GM12891 (cell line): ENCODE data around the gene SMNDC1.
"Not testable (repeated sequence)": the region's sequence is repeated elsewhere in the genome, so short reads cannot be mapped to it uniquely, and the experiment has no call there.

ENCODE experiments used
- DNase-seq: peaks from one replicate; pipeline ENCODE4 v3.0.0; 2011; ENCODE audit warnings: low spot score; ENCODE audit not compliant: insufficient read length
- FAIRE-seq: peaks from 2 replicates; lab custom pipeline; 2011; peaks lifted over from hg19 to GRCh38; lab: Jason Lieb, UNC
- PAX5 ChIP-seq: IDR thresholded peaks from 2 replicates; pipeline ENCODE4 v1.6.1; 2011; ENCODE audit warnings: low read length, moderate library complexity, mild to moderate bottlenecking; ENCODE audit not compliant: insufficient read depth, severe bottlenecking
- POLR2A ChIP-seq: IDR thresholded peaks from 2 replicates; pipeline ENCODE4 v1.6.1; 2011; ENCODE audit warnings: low read depth, low read length, control low read depth
- POLR2AphosphoS5 ChIP-seq: IDR thresholded peaks from 2 replicates; pipeline ENCODE4 v1.6.1; 2011; ENCODE audit warnings: low read depth, low read length, control low read depth
- POU2F2 ChIP-seq: IDR thresholded peaks from 2 replicates; pipeline ENCODE4 v1.6.1; 2011; ENCODE audit warnings: low read depth, mild to moderate bottlenecking, control low read depth, low read length, moderate library complexity
- SPI1 ChIP-seq: IDR thresholded peaks from 2 replicates; pipeline ENCODE4 v1.6.1; 2011; ENCODE audit warnings: low read depth, low read length, control low read depth
- TAF1 ChIP-seq: IDR thresholded peaks from 2 replicates; pipeline ENCODE4 v1.6.1; 2011; ENCODE audit warnings: low read depth, low read length, control low read depth

Gene SMNDC1

DNA sequence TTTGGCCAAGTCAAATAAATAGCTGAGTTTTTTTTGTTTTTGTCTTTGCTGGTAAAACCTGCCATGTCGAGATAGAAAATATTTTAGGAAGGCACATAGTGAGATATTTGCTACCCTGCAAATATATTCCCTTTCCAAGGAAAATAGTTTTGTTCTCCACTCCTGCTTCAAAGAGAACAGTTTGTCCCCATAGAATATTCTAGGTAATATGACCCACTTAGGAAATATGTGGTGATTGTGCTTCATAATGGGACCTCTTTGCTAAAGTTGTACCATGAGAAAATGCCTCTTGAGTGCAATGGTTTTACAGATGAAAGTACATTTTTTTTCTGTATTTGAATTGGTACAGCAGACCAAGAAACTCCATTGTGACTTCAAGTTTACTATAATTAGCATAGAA, 41.6 kb downstream of the SMNDC1 start:
- FAIRE-seq (no peak), DNase-seq (no peak)

GRCh38 chr10:110260746-110261477, 43.8 kb downstream of the SMNDC1 start:
- no peak for FAIRE-seq
- TF ChIP-seq POU2F2 (no peak), SPI1 (0 out of 2 replicates have a peak, but pooled peaks have one; percentile 25)
- DNase-seq = no peak

More for the DNA sequence above, 41.6 kb downstream of the SMNDC1 start:
- TF ChIP-seq POU2F2 (no peak), POLR2AphosphoS5 (no peak), TAF1 (no peak), SPI1 (no peak), PAX5 (no peak), POLR2A (no peak)

DNA sequence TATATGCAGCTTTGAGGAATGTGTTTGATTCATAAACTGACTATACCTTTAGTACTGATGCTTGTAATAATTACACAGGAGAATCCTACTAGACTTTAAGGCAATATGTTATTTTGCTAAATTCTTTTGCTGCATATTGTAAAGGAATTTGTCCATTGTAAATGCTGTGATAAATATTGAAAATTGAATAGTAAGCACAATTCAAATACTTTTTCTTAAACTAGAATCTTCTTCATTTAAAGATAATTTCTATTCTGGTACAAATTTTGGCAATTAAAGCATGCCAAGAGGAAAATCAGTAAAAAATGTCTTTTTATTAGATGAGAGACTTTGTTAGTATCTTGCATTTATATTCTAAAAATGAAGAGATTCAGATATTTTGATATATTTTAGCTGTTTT, 45.4 kb downstream of the SMNDC1 start:
- DNase-seq (no peak), FAIRE-seq (no peak)
- TF ChIP-seq SPI1 (no peak), POLR2AphosphoS5 (no peak), POU2F2 (no peak), TAF1 (no peak)

- DNase-seq (no peak), FAIRE-seq (no peak)
- TF ChIP-seq PAX5 = no peak
- TF ChIP-seq POLR2AphosphoS5 = no peak
- no peak for TF ChIP-seq POU2F2
- no peak for TF ChIP-seq POLR2A
- no peak for TF ChIP-seq TAF1
Measured at GRCh38 chr10:110258542-110258941, 46.2 kb downstream of the SMNDC1 start.

DNA sequence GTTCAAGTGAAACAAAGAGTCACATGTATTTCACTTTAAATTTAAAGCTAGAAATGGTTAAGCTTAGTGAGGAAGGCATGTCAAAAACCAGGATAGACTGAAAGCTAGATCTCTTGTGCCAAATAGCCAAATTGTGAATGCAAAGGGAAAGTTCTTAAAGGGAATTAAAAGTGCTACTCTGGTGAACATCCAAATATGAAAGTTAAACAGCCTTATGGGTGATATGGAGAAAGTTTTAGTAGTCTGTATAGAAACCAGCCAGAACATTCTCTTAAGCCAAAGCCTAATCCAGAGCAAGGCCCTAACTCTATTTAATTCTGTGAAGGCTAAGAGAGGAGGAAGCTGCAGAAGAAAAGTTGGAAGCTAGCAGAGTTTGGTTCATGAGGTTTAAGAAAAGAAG, 50.3 kb downstream of the SMNDC1 start:
- FAIRE-seq = no peak
- TF ChIP-seq POLR2A = no peak
- TF ChIP-seq POU2F2 = no peak
- TF ChIP-seq PAX5 = no peak
- TF ChIP-seq POLR2AphosphoS5 = no peak
- TF ChIP-seq SPI1 = no peak
- TF ChIP-seq TAF1 = no peak
- no peak for DNase-seq

GRCh38 chr10:110252151-110252550, 52.6 kb downstream of the SMNDC1 start:
- FAIRE-seq (no peak), DNase-seq (no peak)
- TF ChIP-seq POLR2A (no peak), PAX5 (no peak), SPI1 (no peak), POLR2AphosphoS5 (no peak), POU2F2 (no peak), TAF1 (no peak)

GRCh38 chr10:110251392-110251791, 53.3 kb downstream of the SMNDC1 start:
- not testable (repeated sequence) for DNase-seq
- peak; percentile 89 for FAIRE-seq

DNA sequence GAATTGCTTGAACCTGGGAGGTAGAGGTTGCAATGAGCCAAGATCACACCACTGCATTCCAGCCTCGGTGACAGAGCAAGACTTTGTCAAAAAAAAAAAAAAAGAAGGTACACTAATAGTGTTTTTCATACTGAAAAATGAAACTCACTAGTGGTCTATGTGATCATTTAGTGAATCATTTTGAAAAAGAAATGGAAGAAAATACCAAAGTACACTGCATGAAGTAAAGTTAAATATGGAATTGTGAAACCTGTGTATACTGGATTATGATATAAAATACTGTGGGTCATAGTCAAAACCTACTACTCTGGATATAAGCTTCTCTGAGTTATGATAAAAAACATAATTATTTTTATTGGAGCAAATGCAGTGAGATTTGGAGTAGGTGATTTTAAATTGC, 55.2 kb downstream of the SMNDC1 start:
- not testable (repeated sequence) for DNase-seq
- peak; percentile 96 for FAIRE-seq

- not testable (repeated sequence) for FAIRE-seq
Measured at GRCh38 chr10:110247833-110248232, 56.9 kb downstream of the SMNDC1 start.

DNA sequence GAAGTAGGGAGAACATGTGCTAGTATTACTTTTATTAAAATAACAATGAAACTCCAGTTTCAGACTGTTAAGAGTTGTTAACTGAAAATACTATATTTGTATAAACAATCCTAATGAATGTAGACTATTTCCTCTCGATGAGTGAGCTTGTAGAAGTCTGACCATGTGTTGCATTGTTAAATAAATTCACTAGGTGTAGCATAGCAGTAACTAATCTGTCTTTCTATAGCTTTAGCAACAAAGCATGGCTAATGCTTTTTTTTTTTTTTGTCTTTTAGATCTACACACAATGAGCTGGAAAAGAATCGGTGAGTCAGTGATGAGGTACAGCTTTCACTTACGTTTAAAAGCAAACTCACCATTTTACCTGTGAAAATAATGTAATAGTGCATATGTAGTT, 60.2 kb downstream of the SMNDC1 start:
- FAIRE-seq (no peak), DNase-seq (no peak)
- TF ChIP-seq TAF1 (no peak), SPI1 (no peak), POU2F2 (no peak), POLR2A (no peak), PAX5 (no peak), POLR2AphosphoS5 (no peak)

More at GRCh38 chr10:110247833-110248232, 56.9 kb downstream of the SMNDC1 start:
- DNase-seq = not testable (repeated sequence)

DNA sequence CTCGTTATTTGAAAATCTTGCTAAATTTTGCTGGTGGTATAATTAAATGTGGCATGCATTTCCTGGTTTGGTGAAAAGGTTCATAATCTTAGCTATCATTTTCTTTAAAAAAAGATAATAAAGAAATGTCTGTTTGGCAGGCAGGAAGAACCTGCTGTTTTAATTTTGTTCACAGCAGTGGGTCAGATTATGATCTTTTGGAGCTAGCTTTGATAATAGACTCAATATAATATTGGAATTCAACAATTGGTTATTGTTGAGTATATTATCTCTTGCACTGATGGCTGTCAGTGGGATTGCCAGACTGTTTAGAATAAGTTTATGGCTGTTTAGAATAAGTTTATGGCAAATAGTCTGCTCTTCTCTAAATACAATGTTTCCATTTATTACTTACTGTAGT, 62.2 kb downstream of the SMNDC1 start:
- FAIRE-seq = no peak
- DNase-seq = no peak
- TF ChIP-seq POLR2AphosphoS5 = no peak
- no peak for TF ChIP-seq SPI1
- no peak for TF ChIP-seq PAX5
- TF ChIP-seq POU2F2 = no peak
- no peak for TF ChIP-seq POLR2A
- TF ChIP-seq TAF1 = no peak
